ENCODE measurements around the gene MBD3L1.

GRCh38 chr19:8806661-8807060, 25.5 kb upstream of the MBD3L1 start:
- TF ChIP-seq CTCF (IDR thresholded peaks at IDR 0.05; ENCODE audit: borderline replicate concordance, extremely low read depth, low read length, poor library complexity, severe bottlenecking) (no peak), EZH2 (IDR thresholded peaks at IDR 0.05; ENCODE audit: borderline replicate concordance, low read depth, low read length, severe bottlenecking) (no peak)

All from DND-41 (cell line).